Brain microvascular endothelial cell (primary cell): ENCODE results near the gene CCDC116.
"Not testable (repeated sequence)": the region's sequence is repeated elsewhere in the genome, so short reads cannot be mapped to it uniquely, and the experiment has no call there.

Experiments
- DNase-seq: peaks from one replicate; pipeline ENCODE4 v3.0.0-alpha.2; 2020
- H3K27ac ChIP-seq: fragments of 250-450 bp; sonication (Bioruptor Pico); 2 replicates; pipeline ENCODE4 v1.5.1; 2020; ENCODE audit warnings: mild to moderate bottlenecking, moderate library complexity
- H3K27me3 ChIP-seq: fragments of 250-450 bp; sonication (Bioruptor Pico); replicated peaks from 2 replicates; pipeline ENCODE4 v1.5.1; 2020; ENCODE audit warnings: mild to moderate bottlenecking
- H3K36me3 ChIP-seq: fragments of 250-450 bp; sonication (Bioruptor Pico); replicated peaks from 2 replicates; pipeline ENCODE4 v1.5.1; 2020; ENCODE audit warnings: mild to moderate bottlenecking
- H3K4me3 ChIP-seq: 2 replicates; pipeline ENCODE4 v1.5.1; 2011; ENCODE audit warnings: low read depth, mild to moderate bottlenecking, control low read depth, low read length, moderate library complexity
- in situ Hi-C: cut with HindIII; loops from 2 replicates; pipeline ENCODE4 v1.10.0; 2017; ENCODE audit warnings: low sequenced_read_pairs, low pct_ligation_motif_present
- TF ChIP-seq, protein P1 (sequence below): IDR thresholded peaks from 2 replicates; pipeline ENCODE4 v1.5.1; 2011; ENCODE audit warnings: low read depth, mild to moderate bottlenecking, moderate library complexity, low read length, control low read depth, inconsistent platforms; ENCODE audit errors: missing control alignments

The CCDC116 gene

DNA sequence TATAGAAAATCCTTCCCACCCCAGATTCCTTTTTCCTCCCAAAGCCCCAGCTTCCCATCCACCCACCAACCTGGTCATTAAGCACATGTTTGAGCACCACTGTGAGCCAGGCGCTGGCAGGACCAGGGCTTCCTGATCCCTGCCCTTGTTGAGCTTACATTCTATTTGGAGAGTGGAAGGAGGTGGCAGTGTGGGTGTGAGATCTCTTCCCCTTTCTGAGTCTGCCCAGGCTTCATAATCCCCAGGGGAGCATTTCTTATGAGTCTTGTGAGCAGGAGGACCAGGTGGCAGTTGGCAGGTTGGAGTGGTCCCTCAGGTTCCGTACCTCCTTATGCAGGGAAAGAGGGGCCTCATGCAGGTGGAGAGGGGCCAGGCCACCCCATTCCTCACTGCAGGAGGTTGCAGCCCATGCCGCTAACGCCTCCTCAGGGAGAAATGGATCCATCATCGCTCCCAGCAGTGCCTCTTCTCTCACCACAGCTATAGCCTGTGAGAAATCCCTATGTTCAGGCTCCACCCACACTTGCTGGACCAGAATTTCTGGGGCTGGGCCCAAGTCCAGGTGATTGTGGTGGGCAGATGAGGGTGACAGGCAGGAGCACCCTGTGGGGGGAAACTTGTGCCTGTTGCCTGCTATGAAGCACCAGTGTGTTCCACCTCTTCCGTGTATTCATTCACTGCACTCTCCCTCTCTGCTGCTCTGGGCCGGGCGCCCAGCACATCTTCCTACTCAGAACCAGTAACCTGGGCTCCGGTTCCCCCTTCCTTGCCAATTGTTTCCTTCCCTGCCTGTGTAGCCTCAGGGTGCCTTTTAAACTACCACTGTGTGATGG lies 41.5 kb upstream of the CCDC116 start:
- in situ Hi-C loops = no loop called here
- H3K4me3 ChIP-seq = no peak overlapping the region
- peaks cover 45% of the 10 kb centered on the region for H3K36me3 ChIP-seq
- H3K27me3 ChIP-seq = no peaks in the 10 kb centered on the region
- H3K27ac ChIP-seq = no peak overlapping the region
- TF ChIP-seq, protein P1, sequence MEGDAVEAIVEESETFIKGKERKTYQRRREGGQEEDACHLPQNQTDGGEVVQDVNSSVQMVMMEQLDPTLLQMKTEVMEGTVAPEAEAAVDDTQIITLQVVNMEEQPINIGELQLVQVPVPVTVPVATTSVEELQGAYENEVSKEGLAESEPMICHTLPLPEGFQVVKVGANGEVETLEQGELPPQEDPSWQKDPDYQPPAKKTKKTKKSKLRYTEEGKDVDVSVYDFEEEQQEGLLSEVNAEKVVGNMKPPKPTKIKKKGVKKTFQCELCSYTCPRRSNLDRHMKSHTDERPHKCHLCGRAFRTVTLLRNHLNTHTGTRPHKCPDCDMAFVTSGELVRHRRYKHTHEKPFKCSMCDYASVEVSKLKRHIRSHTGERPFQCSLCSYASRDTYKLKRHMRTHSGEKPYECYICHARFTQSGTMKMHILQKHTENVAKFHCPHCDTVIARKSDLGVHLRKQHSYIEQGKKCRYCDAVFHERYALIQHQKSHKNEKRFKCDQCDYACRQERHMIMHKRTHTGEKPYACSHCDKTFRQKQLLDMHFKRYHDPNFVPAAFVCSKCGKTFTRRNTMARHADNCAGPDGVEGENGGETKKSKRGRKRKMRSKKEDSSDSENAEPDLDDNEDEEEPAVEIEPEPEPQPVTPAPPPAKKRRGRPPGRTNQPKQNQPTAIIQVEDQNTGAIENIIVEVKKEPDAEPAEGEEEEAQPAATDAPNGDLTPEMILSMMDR = no peak
- no peak for DNase-seq

DNA sequence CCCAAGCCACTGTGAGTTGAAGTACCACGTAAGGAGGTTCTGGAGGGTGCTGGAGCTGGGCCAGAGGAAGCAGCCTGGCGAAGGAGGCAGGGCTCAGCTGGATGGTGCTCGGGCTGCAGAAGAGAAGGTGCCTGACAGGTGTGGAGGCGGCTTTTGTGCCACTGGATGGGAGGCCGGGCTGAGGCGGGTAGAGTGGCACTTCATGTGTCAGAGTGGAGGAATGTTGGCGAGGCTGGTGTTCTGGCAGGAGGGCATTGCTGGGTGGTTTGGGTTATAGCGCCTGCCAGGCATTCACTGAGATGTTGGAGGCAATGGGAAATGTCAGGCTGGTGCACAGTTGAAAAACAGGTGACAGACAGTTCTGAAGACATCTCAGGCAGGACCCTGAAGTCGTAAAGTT lies 40.9 kb upstream of the CCDC116 start:
- no peak overlapping the region for H3K27ac ChIP-seq
- in situ Hi-C loops = no loop called here
- H3K27me3 ChIP-seq = no peaks in the 10 kb centered on the region
- TF ChIP-seq, protein P1 = no peak
- no peak overlapping the region for H3K4me3 ChIP-seq
- H3K36me3 ChIP-seq = peaks cover 51% of the 10 kb centered on the region
- DNase-seq = no peak

DNA sequence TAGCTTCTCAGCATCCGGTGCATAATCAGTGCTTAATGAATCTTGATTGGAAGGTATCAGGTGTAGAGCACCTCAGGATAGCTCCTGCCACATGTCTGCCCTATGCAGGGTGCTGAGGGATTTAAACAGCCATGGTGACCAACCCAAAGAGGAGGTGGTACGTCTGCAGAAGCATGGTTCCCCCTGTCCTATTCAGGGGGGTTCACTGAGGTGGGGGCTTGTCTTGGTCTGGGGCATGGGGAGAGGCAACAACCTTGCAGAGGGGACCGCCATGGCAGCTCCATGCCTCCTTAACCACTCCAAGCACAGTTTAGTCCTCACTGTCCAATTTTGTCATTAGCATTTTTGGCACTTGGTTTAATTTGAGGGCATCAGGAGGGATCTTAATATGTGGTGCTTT lies 40.1 kb upstream of the CCDC116 start:
- H3K27ac ChIP-seq = no peak overlapping the region
- H3K27me3 ChIP-seq = no peaks in the 10 kb centered on the region
- in situ Hi-C loops = no loop called here
- TF ChIP-seq, protein P1 = no peak
- no peak for DNase-seq
- peaks cover 52% of the 10 kb centered on the region for H3K36me3 ChIP-seq
- no peak overlapping the region for H3K4me3 ChIP-seq

DNA sequence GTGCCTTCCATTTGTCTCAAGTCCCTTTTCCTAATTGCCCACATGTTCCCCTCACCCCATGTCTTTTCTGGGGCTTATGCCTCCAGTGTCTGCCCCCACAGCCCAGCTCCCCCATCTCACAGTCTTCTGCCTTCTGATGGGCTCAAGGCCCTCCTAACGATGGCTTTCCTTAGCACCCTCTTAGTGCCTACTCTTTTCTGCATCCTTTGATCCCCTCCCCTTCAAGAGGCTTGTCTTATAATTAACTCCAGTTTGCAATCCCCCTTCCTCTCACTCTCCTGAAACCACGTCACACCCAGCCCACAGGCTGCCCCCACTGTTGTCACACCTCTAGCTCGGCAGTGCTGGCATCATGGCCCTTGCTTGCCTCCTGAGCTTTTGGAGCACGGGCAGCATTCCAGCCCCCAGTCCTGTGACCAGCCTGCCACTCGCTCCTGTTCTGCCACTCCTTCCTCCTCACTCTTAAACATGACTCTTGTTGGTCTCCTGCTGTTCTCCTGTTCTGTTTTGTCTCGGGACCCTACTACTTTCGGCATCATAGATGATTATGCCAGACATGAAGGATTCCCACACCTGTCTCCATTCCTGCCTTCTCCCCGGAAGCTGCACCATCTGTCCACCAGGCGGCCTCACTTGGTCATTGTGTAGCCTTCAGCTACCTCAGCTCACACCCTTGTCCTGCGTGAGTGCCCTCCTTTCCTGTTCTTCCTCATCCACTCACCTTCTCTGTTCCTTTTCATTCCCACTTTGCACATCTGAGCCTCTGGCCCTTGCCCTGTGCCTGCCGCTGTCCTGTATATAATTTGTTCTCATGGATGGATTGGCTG lies 38.9 kb upstream of the CCDC116 start:
- Histone ChIP-seq H3K36me3 (peaks cover 48% of the 10 kb centered on the region), H3K4me3 (no peak overlapping the region), H3K27ac (no peak overlapping the region), H3K27me3 (no peaks in the 10 kb centered on the region)
- in situ Hi-C loops = no loop called here
- DNase-seq = no peak
- TF ChIP-seq, protein P1 = peak; percentile 66

DNA sequence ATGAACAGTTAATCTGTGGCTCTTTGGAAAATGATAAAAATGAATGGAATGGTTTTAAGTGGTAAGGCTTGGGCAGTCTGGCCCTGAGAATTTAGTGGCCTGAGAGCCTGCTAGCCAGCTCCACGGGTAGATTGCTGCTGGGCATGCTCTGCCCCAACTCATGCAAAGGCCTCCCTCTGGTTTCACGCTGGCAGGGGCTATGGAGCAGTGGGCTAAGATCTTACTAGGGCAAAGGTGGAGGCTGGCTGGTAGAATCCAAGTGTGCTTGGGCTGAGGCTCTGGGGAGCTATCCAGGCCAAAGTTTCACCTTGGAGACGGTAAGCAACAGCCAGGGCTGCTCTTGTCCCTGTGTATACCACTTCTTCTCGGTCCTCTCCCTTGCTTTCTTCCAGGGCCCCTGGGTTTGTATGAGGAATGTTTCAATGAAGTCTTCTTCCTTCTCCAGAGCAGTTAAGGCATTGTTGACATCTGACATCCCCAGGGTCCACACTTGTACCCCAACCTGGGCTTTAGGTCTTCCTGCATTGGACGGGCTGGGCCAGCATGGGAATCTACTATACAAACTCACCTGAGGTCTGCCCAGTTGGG lies 37.6 kb upstream of the CCDC116 start:
- in situ Hi-C loops = no loop called here
- Histone ChIP-seq H3K27ac (no peak overlapping the region), H3K36me3 (peaks cover 48% of the 10 kb centered on the region), H3K4me3 (no peak overlapping the region), H3K27me3 (no peaks in the 10 kb centered on the region)
- TF ChIP-seq, protein P1 = no peak
- DNase-seq = no peak

DNA sequence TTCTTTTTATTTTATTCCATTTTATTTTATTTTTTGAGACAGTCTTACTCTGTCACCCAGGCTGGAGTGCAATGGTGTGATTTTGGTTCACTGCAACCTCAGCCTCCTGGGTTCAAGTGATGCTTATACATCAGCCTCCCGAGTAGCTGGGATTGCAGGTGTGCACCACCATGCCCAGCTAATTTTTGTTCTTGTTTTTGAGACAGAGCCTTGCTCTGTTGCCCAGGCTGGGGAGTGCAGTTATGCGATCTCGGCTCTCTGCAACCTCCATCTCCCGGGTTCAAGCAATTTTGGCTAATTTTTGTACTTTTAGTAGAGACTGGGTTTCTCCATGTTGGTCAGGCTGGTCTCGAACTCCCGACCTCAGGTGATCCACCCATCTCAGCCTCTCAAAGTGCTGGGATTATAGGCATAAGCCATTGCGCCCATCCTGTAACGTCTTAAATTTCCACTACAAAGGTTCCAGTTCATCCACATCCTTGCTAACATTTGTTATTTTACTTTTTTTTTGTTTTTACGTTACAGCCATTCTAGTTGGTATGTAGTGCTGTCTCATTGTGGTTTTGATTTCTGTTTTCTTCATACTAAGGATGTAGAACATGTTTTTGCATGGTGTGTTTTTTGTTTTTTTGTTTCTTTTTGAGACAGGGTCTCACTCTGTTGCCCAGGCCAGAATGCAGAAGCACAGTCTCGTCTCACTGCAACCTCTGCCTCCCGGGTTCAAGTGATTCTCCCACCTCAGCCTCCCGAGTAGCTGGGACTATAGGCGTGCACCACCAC lies 36.0 kb upstream of the CCDC116 start:
- DNase-seq, H3K27me3 ChIP-seq, H3K27ac ChIP-seq, in situ Hi-C loops, H3K4me3 ChIP-seq: not testable (repeated sequence)
- peaks cover 52% of the 10 kb centered on the region for H3K36me3 ChIP-seq
